GM12801 (cell line): ENCODE measurements around the gene DOK1.

Source experiments
- CTCF ChIP-seq: IDR thresholded peaks from one replicate; pipeline ENCODE4 v1.5.1; 2011; ENCODE audit warnings: control low read depth; ENCODE audit not compliant: insufficient read length; ENCODE audit errors: extremely low read depth

The DOK1 gene

GRCh38 chr2:74512744-74513604, 41.5 kb upstream of the DOK1 start:
- no peak for TF ChIP-seq CTCF

GRCh38 chr2:74513605-74514367, 40.7 kb upstream of the DOK1 start:
- TF ChIP-seq CTCF: no peak

GRCh38 chr2:74514368-74515270, 39.9 kb upstream of the DOK1 start, which contains the start of gene TLX2:
TSS of gene TLX2 (plus strand) at chr2:74514450. CDS start at chr2:74514807, 357 bp downstream.
- TF ChIP-seq CTCF: no peak

GRCh38 chr2:74515271-74515980, 39.1 kb upstream of the DOK1 start:
- no peak for TF ChIP-seq CTCF

GRCh38 chr2:74515981-74516633, 38.4 kb upstream of the DOK1 start:
- no peak for TF ChIP-seq CTCF

GRCh38 chr2:74516650-74517049, 37.9 kb upstream of the DOK1 start:
- TF ChIP-seq CTCF: no peak
